GM06990 (cell line): ENCODE results near the gene TEX2.

Source experiments
- DNase-seq: peaks from one replicate; pipeline ENCODE4 v3.0.0-alpha.2; 2011; ENCODE audit not compliant: insufficient read length; ENCODE audit errors: extremely low read depth
- H3K27me3 ChIP-seq: replicated peaks from 2 replicates; pipeline ENCODE4 v1.6.0; 2011; ENCODE audit warnings: low read length; ENCODE audit not compliant: control insufficient read depth, insufficient read depth
- H3K36me3 ChIP-seq: 2 replicates; pipeline ENCODE4 v1.5.1; 2011; ENCODE audit warnings: low read length; ENCODE audit not compliant: control insufficient read depth, insufficient read depth
- H3K4me3 ChIP-seq: replicated peaks from 2 replicates; pipeline ENCODE4 v1.5.1; 2011; ENCODE audit warnings: low read depth, mild to moderate bottlenecking, control low read depth, low read length
- CTCF ChIP-seq: IDR thresholded peaks from 2 replicates; pipeline ENCODE4 v1.5.1; 2011; ENCODE audit warnings: low read length, control low read depth, mild to moderate bottlenecking, inconsistent platforms; ENCODE audit not compliant: insufficient read depth, poor library complexity, severe bottlenecking

TEX2 gene

GRCh38 chr17:64158831-64159590 lies 104.0 kb downstream of the TEX2 start:
- DNase-seq: no peak
- no peak overlapping the region for H3K4me3 ChIP-seq
- H3K36me3 ChIP-seq: peaks cover 2% of the 10 kb centered on the region; the same call in 1 of the 2 replicates
- H3K27me3 ChIP-seq: no peaks in the 10 kb centered on the region
- TF ChIP-seq CTCF: no peak

GRCh38 chr17:64158406-64158805 lies 104.7 kb downstream of the TEX2 start:
- no peak for DNase-seq
- no peak overlapping the region for H3K4me3 ChIP-seq

GRCh38 chr17:64157669-64158180 lies 105.3 kb downstream of the TEX2 start:
- H3K4me3 ChIP-seq: no peak overlapping the region
- no peak for DNase-seq
- no peaks in the 10 kb centered on the region for H3K27me3 ChIP-seq
- H3K36me3 ChIP-seq: peaks cover 2% of the 10 kb centered on the region; the same call in 1 of the 2 replicates
- no peak for TF ChIP-seq CTCF

More at GRCh38 chr17:64158406-64158805, 104.7 kb downstream of the TEX2 start:
- TF ChIP-seq CTCF: no peak
- H3K36me3 ChIP-seq: peaks cover 2% of the 10 kb centered on the region; the same call in 1 of the 2 replicates
- H3K27me3 ChIP-seq: no peaks in the 10 kb centered on the region

GRCh38 chr17:64156670-64157069 lies 106.4 kb downstream of the TEX2 start:
- no peak for TF ChIP-seq CTCF
- H3K36me3 ChIP-seq: peaks cover 2% of the 10 kb centered on the region; the same call in 1 of the 2 replicates

GRCh38 chr17:64155751-64156544 lies 107.1 kb downstream of the TEX2 start:
- Histone ChIP-seq H3K36me3 (peaks cover 2% of the 10 kb centered on the region; the same call in 1 of the 2 replicates), H3K27me3 (no peaks in the 10 kb centered on the region), H3K4me3 (no peak overlapping the region)
- no peak for DNase-seq
- TF ChIP-seq CTCF: no peak

More at GRCh38 chr17:64156670-64157069, 106.4 kb downstream of the TEX2 start:
- DNase-seq: no peak
- no peak overlapping the region for H3K4me3 ChIP-seq
- H3K27me3 ChIP-seq: no peaks in the 10 kb centered on the region
